Measurements from ENCODE around the gene UBE2E3.
A peak's percentile ranks its signal among the peaks of the same experiment; 100 is the strongest.

UBE2E3 gene

DNA sequence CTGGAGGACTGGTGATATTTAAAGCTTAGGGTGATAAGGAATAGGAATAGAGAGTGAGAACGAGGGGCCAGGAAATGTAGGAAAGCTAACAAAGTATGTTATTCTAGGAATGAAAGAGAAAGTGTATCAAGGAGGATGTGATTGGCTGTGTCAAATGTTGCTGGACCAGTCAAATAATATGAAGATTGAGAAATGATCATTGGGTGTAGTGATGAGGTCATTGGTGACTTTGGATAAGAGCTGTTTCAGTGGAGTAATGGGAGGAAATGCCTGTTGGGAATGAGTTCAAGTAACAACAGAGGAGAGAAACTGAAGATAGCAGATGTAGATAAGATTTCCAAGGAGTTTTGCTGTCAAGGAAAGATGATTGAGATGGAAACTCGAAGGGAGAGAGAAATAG, 74.4 kb downstream of the UBE2E3 start:
- TF ChIP-seq, protein P1, sequence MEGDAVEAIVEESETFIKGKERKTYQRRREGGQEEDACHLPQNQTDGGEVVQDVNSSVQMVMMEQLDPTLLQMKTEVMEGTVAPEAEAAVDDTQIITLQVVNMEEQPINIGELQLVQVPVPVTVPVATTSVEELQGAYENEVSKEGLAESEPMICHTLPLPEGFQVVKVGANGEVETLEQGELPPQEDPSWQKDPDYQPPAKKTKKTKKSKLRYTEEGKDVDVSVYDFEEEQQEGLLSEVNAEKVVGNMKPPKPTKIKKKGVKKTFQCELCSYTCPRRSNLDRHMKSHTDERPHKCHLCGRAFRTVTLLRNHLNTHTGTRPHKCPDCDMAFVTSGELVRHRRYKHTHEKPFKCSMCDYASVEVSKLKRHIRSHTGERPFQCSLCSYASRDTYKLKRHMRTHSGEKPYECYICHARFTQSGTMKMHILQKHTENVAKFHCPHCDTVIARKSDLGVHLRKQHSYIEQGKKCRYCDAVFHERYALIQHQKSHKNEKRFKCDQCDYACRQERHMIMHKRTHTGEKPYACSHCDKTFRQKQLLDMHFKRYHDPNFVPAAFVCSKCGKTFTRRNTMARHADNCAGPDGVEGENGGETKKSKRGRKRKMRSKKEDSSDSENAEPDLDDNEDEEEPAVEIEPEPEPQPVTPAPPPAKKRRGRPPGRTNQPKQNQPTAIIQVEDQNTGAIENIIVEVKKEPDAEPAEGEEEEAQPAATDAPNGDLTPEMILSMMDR (IDR thresholded peaks at IDR 0.05; ENCODE audit: low read depth, low read length, missing control alignments), result no peak
- H3K4me3 ChIP-seq (ENCODE audit: low read depth, low read length), result no peak overlapping the region
- DNase-seq (ENCODE audit: low read depth), result no peak

DNA sequence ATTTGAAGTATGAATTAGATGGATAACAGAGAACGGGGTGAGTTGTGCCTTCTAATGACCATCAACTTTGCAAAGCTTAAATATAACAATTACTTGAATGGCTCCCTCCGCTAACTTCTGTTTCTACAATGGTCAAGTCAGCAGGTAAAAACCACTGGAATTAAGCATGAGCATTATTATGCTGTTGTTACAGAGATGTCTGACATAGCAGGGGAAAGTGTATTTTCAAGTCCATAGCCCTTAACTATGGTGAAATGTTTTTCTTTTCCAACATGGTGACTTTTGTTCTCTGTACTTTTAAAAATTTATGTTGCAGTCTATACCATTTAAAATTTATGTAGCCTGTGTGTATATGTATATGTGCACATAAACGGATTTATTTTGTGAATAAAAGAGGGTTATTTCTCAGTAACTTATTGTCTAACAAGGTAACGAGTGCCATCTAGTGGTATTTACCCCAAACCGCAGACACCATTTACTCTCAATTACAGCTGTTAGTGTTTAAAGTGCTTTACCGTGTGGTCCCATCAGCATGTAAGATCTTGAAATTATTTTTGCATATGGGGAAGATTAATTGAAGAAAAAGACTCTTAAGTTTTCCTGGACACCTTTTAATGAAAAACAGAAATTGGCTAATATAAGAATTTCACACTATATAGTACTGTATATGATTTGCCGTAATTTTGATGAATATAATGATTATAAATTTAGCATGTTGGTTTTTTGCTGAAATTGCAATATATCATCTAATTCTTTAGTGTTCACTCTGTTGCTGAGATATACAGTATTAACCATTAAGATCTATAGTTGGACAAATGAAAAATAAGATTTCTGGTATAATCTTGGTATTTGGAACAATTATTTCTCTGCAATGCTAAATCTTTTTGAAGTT, 78.2 kb downstream of the UBE2E3 start:
- TF ChIP-seq, protein P1 (IDR thresholded peaks at IDR 0.05; ENCODE audit: low read depth, low read length, missing control alignments), result peak; percentile 66
- DNase-seq (ENCODE audit: low read depth), result peak; percentile 34
- H3K4me3 ChIP-seq (ENCODE audit: low read depth, low read length), result no peak overlapping the region

DNA sequence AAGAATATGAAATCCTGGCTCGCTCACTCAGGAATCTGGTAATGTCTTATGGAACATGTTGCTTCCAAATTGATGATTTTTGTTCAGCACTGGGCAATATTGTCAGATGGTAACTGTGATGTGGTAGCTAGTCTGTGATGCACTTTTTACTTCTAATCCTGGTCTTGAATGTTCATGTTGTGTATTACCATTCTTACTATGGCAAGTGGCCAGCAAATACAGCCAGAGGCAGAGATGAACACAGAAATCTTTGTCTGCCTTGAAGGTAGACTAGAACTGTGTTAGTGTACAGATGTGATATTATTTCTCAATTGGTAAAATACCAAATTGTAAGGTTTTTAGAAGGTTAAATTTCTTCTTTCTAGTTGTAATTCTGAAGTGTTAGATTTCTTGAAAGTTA, 83.3 kb downstream of the UBE2E3 start:
- TF ChIP-seq, protein P1 (IDR thresholded peaks at IDR 0.05; ENCODE audit: low read depth, low read length, missing control alignments), result no peak
- H3K4me3 ChIP-seq (ENCODE audit: low read depth, low read length), result no peak overlapping the region
- DNase-seq (ENCODE audit: low read depth), result no peak

DNA sequence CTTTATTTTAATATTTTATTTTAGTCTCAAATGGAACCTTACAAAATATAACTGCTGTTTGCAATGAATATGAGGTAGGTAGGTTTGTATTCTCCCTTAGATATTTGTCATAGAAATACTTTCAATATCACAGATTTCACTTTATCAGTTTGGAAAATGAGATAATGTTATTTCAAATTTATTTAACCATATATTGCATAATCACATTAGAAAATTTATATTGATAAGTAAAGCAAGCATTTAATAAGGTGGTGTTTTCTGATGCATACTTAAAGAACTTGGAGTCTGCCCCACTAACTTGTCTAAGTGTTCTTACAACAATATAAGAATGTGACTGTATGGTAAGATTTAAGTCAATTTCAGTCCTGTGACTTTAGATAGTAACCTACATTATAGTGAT, 85.1 kb downstream of the UBE2E3 start:
- no peak for DNase-seq (ENCODE audit: low read depth)
- TF ChIP-seq, protein P1 (IDR thresholded peaks at IDR 0.05; ENCODE audit: low read depth, low read length, missing control alignments), result no peak
- H3K4me3 ChIP-seq (ENCODE audit: low read depth, low read length), result no peak overlapping the region

DNA sequence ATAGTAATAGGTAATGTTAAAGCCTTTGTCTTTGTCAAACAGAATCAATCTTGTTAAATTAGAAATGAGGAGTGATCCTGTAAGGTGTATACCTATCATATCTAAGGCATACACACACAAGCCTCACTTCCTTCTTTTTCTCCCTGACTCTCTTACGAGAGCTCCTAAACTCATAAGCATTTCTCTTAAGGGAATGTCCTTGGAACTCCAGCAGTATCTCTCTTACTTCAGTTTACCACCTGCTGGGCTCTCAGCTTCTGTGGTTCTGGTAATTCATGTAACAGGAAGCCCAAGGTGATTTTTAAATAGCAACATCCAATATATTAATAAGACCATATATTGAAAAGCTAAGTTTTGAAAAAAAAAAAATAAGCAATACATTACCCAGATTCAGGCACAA, 85.9 kb downstream of the UBE2E3 start:
- H3K4me3 ChIP-seq (ENCODE audit: low read depth, low read length), result no peak overlapping the region
- DNase-seq (ENCODE audit: low read depth), result no peak
- TF ChIP-seq, protein P1 (IDR thresholded peaks at IDR 0.05; ENCODE audit: low read depth, low read length, missing control alignments), result no peak

DNA sequence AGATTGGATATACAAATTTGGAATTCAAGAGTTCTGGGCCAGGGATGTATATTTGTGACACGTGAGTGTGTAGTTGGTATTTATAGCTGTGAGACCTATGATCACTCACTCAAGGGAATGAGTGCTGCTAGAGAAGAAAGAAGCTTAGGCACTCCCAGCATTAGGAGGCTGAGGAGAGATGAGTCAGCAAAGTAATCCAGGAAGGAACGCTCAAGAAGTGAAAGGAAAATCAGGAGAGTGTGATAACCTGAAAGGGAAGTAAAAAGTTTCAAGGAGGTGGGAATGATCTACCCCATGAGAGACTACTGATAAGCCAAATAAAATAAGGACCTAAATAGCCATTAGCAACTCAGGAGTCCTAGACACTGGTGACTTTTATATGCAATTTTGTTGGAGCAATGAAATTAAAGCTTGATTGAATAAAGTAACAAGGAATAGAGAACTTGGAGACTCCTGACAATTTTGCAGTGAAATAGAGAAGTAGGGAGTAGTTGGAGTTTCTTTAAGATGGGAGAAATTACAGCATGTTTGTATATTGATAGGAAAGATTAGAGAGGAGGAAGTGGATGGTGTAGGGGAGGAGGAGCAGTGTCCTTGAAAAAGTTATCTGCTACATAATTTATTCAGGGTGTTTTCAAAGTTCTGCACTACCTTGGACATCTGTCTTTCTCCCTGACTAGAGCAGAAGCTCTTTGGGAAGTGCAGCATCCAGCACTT, 89.9 kb downstream of the UBE2E3 start:
- H3K4me3 ChIP-seq (ENCODE audit: low read depth, low read length), result no peak overlapping the region
- no peak for DNase-seq (ENCODE audit: low read depth)
- TF ChIP-seq, protein P1 (IDR thresholded peaks at IDR 0.05; ENCODE audit: low read depth, low read length, missing control alignments), result no peak

All from GM12864 (cell line).